GM19397 (cell line): ENCODE measurements around the gene NID1.

Source experiments
- ATAC-seq: cut with Tn5 transposase; IDR thresholded peaks from one replicate; pipeline ENCODE4 v1.9.1; 2021; ENCODE audit warnings: mild to moderate bottlenecking, moderate library complexity; ENCODE audit not compliant: unreplicated experiment

The NID1 gene

DNA sequence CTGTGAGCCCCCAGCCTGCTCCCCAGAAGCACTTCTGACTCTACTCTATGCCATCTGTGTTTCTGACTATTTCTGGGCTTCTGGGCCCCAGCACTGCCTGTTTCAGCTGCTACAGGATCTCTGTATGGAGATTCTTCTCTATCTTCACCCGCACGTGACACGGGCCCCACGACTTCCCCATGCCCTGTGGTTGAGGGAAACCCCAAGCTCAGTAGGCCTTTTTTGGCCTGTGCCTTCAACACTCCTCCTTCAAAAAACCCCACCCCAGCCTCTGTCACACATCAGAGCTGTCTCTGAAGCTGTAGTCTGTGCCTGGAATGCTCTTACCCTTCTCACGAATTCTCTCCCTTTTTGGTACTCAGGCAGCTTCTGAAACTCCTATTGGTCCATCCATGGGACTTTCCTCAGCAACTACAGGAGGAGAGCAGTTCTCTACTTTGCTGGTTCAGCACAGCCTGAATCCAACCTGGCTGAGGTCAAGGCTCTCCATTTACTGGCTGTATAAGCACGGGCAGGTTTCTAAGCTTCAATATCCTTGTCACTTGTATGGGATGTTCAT, 2.0 kb upstream of the NID1 start:
- ATAC-seq: peak; percentile 83

DNA sequence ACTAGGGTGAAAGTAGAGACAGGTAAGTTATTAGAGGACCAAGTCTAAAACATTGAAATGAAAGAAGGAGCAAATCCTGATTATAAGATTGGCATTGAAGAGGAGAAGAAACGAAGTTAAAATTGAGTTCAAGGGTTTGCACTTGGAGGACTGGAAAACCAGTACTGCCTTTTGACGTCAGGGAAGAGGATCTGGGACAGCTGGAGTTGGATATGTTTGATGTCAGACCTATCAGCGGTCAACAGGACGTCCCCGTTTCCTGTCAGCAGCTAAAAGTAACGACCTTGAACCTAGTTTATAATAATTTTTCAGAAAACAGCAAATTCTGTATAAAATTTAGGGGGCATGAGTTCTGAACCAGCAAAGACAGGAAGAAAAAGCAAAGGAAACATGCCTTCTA, 1.2 kb upstream of the NID1 start:
- ATAC-seq: no peak

- no peak for ATAC-seq
Measured at GRCh38 chr1:236065509-236066005, 667 bp upstream of the NID1 start.

DNA sequence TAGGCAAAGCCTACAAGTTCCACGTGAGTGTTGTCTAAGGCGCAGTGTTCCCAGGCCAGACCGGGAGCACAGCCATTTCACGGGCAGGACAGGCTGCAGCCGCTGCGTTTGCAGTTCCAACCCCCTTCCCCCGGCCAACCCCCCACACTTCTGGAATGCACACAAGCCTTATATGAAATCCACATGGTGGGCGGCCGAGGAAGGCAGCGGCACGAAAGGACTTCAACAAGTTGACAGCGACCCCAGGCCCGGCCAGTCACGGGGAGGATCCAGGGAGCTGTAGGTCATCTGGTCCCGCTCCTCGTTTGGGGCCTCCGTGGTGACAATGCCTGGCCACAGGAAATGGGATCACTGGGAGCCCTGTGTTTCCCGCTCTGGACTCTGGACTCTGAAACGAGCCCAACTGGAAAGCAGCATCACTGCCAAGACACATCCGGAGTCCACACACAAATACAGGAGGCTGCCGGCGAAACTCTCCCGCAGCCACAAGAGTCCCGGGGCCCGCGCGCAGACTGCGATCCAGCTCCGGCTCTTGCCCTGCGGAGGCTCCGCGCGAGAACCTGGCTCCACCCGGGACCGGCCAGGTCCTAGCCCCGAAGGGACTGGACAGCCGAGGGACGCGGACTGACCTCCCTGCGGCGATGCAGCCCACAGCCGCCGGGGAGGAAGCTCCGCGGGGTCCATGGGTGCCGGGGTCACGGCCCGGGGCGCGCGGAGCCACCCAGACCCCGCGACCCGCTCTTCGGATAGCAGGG, 794 bp downstream of the NID1 start:
- ATAC-seq: no peak

GRCh38 chr1:236063551-236063918, 1.4 kb downstream of the NID1 start:
- no peak for ATAC-seq

GRCh38 chr1:236060286-236060685, 4.6 kb downstream of the NID1 start:
- no peak for ATAC-seq

DNA sequence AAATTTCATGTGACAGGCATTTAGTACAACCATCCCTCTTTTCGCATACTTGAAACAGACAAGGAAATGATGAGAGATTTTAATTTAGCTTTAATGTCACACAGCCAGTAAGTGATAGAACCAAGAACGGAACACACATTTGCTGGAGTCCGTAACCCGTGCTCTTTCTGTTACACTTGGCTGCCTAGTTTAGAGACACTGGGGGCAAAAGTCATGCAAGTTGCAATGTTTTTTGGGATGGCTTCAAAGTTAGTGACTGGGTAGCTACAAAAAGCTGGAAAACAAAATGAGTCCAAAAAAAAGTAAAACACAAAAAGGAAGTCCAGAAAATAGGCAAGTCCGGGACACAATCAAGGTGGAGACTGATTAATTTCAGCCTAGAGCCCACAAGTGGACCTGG, 5.9 kb downstream of the NID1 start:
- no peak for ATAC-seq

DNA sequence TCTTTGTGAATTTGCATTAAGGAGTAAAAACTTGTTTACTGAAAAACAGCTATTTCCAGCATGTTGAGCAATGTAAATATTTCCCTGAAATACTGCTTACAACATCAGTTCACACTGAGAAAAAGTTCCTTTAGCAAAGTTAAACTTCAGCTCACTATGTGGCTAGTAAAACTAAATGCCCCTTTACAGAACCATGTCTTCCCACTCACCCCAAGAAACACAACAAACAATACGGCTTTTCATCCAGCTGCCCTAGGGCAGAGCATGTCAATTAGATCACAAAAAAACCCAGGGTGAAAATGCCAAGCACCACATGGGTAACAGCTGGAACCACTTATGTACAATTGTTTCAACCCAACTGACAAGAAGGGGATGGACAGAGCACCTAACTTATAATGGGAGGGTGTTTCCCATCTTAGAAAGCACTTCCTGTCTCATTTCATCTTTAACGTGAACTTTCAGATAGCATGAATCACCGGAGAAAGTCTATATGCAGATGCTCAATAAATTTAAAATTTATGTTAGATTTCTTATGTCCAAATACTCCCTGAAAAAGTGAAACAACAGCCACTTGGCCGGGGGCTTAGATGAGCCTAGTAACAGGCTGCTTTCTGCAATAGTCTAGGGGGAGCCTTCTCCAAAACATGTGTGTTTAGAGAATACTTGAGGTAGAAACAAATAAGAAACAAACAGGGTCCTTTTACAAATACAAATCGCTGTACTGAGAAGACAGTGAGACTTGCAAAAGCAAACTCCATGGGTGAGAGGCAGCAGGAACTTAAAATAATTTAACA, 6.6 kb downstream of the NID1 start:
- peak; percentile 81 for ATAC-seq

- ATAC-seq: no peak
Measured at GRCh38 chr1:236057546-236057945, 7.3 kb downstream of the NID1 start.

DNA sequence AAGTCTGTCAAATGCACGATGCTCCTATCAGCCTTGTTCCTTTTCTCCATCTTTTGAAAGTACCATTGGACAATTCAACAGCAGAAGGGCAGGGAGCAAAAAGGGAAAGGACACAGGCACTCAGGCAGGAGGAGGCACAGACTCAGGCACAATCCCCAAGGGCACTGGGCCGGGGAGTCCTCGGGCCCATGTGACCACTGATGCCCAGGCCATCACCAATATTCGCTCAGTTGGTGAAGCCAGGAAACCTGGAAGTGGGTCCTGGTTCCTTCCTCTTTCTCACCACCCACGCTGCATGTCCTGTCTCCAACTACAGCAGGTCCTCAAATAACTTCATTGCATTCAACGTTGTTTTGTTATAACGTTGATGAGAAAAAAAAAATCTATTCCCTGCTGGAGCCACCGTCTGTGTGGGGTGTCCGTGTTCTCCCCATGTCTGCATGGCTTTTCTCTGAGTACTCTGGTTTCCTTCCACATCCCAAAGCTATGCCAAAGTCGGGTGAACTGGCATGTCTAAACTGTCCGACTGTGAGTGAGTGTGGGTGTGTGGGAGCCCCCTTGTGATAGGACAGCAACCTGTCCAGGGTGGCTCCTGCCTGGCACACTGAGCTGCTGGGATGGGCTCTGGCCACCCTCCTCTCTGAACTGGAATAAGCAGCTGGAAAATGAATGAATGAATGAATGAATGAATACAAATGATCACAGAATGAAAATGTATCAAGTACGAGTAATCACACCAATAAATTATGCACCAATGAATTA, 12.5 kb downstream of the NID1 start:
- no peak for ATAC-seq

DNA sequence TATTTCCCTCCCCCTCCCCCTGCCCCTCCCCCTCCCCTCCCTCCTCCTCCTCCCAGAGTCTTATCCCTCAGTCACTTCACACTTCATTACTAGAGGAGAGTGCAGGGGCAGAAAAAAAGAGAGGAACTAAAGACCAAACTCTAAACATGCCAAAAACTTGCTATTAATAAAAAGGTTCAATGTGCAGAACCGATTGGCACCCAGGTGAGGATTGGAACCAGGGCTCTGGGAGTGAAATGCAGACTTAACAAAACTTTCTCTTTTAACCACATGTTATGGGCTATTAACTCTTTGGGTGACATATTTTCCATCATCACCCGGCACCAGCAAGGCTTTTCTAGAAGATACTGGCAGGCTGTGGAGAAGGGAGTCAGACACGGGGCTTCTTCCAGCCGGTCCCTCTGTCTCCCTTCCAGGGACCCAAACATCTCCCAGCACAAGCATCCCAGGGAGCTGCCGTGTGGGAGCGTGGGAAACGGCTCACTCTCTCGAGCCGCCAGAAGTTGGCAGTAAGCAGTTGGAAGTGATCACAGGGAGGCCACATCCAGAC, 13.6 kb downstream of the NID1 start:
- no peak for ATAC-seq

DNA sequence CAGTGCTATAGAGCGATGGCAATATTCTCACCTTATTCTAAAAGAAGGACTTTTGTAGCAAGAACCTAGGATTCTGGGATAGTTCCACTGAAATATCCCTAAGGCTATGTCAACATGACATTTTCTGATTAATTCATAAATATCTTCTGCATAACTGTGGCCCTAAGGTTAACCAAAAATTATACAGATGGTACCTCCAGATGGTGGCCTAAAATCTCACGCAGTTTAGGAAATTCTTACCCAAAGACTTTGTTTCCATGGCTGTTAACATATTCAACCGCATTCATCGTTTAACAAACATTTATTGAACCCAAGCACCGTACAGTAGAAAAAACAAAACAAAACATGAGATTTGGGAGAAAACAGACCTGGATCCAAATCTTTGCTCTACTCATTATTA, 19.1 kb downstream of the NID1 start:
- ATAC-seq: no peak

DNA sequence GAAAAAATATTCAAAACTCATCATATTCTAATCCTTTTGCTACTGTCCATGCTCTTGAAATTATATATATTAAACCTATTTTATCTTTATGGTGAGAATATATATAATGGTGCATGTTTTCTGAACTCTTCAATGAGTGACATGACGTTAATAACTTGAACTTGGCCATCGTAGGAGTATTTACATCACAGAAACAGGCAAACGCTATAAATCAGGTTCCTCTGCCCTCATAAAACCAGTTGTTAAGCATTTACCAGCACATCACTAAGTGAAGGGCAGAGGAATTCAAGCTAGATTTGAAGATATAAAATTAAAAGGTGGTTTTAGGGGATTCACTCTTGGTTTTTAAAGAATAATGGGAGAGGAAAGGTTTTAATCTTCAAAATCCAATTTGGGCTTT, 20.5 kb downstream of the NID1 start:
- no peak for ATAC-seq

GRCh38 chr1:236041631-236042618, 23.0 kb downstream of the NID1 start:
- ATAC-seq: no peak

- no peak for ATAC-seq
Measured at GRCh38 chr1:236039740-236040685, 24.9 kb downstream of the NID1 start.

- no peak for ATAC-seq
Measured at GRCh38 chr1:236038034-236038433, 26.9 kb downstream of the NID1 start.

GRCh38 chr1:236035681-236036101, 29.2 kb downstream of the NID1 start:
- no peak for ATAC-seq

GRCh38 chr1:236033336-236033735, 31.6 kb downstream of the NID1 start:
- ATAC-seq: no peak

DNA sequence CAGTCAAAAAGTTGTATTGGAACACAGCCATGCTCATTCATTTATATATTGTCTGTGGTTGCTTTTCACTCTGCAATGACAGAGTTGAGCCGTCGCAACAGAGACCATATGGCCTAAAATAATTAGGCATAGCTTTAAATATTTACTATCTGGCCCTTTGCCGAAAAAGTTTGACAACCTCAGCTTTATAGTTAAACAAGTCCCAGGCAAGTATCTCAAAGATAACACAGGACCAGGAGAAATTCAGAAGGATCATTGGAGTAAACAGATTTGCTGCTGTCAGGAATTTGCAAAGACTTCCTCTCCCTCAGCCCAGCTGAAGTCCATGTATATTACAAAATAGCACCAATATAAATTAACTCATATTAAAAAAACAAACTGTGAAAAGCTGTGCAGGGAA, 34.4 kb downstream of the NID1 start:
- ATAC-seq: no peak
